HUES6 (cell line): ENCODE measurements around the gene ADARB1.

Source experiments
- H3K27ac ChIP-seq: 2 replicates; pipeline ENCODE4 v1.7.0; 2013; ENCODE audit warnings: low read depth, mild to moderate bottlenecking, low read length, inconsistent platforms
- H3K27me3 ChIP-seq: 2 replicates; pipeline ENCODE4 v1.6.1; 2013; ENCODE audit warnings: low read length; ENCODE audit not compliant: control insufficient read depth, insufficient read depth
- H3K36me3 ChIP-seq: 2 replicates; pipeline ENCODE4 v1.6.1; 2013; ENCODE audit warnings: low read length; ENCODE audit not compliant: control insufficient read depth, insufficient read depth
- H3K4me1 ChIP-seq: 2 replicates; pipeline ENCODE4 v1.6.1; 2013; ENCODE audit warnings: low read length; ENCODE audit not compliant: control insufficient read depth, insufficient read depth
- H3K4me3 ChIP-seq: 2 replicates; pipeline ENCODE4 v1.5.1; 2013; ENCODE audit warnings: low read depth, low read length
- H3K9ac ChIP-seq: one replicate; pipeline ENCODE4 v1.6.1; 2013; ENCODE audit warnings: mild to moderate bottlenecking, low read length
- H3K9me3 ChIP-seq: 2 replicates; pipeline ENCODE4 v1.6.1; 2013; ENCODE audit warnings: low read depth, low read length; ENCODE audit not compliant: control insufficient read depth, insufficient read depth

The ADARB1 gene

DNA sequence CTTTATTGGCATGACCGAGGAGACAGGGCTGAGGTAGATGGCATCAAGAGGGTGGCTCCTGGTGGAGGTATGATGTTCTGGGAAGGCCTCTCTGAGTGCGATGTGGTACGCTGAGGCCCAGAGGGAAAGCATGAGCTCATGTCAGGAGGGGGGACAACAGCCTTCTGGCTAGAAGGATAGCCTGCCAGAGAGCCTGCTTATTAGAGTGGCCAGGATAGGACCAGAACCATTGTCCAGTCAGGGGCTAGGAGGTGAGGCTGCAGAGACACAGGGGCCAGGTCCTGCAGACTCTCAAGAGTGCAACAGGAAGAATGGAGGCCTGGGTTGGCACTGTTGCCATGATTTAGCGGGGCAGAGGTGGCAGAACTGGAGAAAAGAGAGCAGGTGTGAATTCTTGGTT is 7.3 kb downstream of the ADARB1 start:
- H3K4me3 ChIP-seq, result no peak overlapping the region
- H3K4me1 ChIP-seq, result no peaks in the 10 kb centered on the region
- H3K9me3 ChIP-seq, result no peaks in the 10 kb centered on the region
- H3K27ac ChIP-seq, result no peak overlapping the region
- no peak overlapping the region for H3K9ac ChIP-seq
- H3K27me3 ChIP-seq, result no peaks in the 10 kb centered on the region
- peaks cover 4% of the 10 kb centered on the region; the same call in 1 of the 2 replicates for H3K36me3 ChIP-seq

DNA sequence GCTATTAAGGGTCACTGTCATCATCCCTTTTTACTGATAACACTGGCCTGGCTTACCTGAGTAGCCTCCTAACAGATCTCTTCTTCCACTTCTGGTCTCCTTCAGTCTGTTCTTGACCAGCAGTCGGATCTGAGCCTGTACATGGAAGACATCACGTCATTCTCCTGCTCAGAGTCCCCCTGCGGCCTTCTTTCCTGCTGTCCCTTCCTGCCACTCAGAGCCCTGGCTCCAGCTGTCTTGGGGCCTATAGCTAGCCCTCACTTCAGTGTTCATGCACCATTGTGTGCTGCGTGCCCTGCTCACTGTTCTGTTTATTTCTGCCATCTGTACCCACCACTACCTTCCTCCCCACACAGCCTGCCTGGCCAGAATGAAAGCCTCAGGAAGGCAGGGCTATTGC is 8.4 kb downstream of the ADARB1 start:
- Histone ChIP-seq H3K4me1 (no peaks in the 10 kb centered on the region), H3K27me3 (no peaks in the 10 kb centered on the region), H3K36me3 (peaks cover 4% of the 10 kb centered on the region; the same call in 1 of the 2 replicates), H3K27ac (no peak overlapping the region), H3K4me3 (no peak overlapping the region), H3K9me3 (no peaks in the 10 kb centered on the region), H3K9ac (no peak overlapping the region)

GRCh38 chr21:45084121-45084520 is 9.7 kb downstream of the ADARB1 start:
- Histone ChIP-seq H3K36me3 (peaks cover 4% of the 10 kb centered on the region; the same call in 1 of the 2 replicates), H3K9ac (no peak overlapping the region), H3K27me3 (no peaks in the 10 kb centered on the region), H3K4me1 (no peaks in the 10 kb centered on the region), H3K27ac (no peak overlapping the region), H3K9me3 (no peaks in the 10 kb centered on the region), H3K4me3 (no peak overlapping the region)

DNA sequence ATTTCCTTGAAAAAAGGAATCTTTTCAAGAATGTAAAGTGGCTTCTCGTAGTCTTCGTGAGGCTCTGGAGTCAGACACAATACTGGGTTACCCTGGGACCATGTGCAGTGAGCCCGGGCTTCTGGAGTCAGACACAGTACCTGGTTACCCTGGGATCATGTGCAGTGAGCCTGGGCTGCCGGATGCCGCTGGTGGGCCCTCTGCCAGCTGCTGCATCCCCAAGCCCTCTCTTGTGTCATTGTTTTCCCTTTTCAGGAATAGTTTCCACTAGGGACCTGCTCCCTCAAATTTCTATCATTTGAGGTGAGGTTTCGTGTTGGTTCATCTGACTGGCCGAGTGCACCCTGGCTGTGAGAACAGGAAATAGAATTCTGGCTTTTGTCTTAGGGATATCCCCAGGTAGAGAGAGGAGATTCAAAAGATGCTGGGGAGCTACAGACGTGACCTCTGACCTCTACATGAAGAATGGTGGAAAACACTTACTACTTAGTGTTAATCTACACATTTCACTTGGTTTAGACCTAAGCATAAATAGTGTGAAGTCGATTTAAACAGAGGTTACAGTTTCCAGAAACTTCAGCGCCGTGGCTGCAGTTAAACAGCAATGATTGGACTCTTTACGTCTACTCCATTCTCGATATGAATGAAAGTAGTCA is 10.6 kb downstream of the ADARB1 start:
- Histone ChIP-seq H3K27ac (no peak overlapping the region), H3K27me3 (no peaks in the 10 kb centered on the region), H3K4me3 (no peak overlapping the region), H3K9me3 (no peaks in the 10 kb centered on the region), H3K4me1 (no peaks in the 10 kb centered on the region), H3K9ac (no peak overlapping the region), H3K36me3 (peaks cover 4% of the 10 kb centered on the region; the same call in 1 of the 2 replicates)

DNA sequence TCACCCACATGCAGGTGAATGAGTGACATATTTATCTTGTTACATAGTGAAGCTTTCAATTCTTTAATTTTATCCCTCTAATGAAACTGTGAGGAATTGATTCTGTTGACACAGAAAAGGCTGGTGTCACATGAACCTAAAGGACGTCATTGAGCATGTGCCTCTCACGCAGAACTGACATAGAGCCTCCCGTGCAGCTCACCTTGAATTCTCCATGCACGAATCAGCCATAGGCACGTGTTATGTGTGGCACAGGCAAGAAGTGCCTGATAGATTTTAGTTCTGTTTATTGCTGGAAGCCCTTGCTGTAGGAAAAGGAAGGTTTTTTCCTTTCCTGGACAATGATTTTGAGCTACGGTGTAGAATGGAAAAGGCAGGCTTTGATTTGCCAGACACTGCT is 11.3 kb downstream of the ADARB1 start:
- H3K4me1 ChIP-seq, result no peaks in the 10 kb centered on the region
- H3K9ac ChIP-seq, result no peak overlapping the region
- H3K27ac ChIP-seq, result no peak overlapping the region
- no peak overlapping the region for H3K4me3 ChIP-seq
- H3K36me3 ChIP-seq, result peaks cover 4% of the 10 kb centered on the region; the same call in 1 of the 2 replicates
- no peaks in the 10 kb centered on the region for H3K27me3 ChIP-seq
- H3K9me3 ChIP-seq, result no peaks in the 10 kb centered on the region

- Histone ChIP-seq H3K36me3 (peaks cover 1% of the 10 kb centered on the region; the same call in 1 of the 2 replicates), H3K9ac (no peak overlapping the region), H3K4me1 (no peaks in the 10 kb centered on the region), H3K4me3 (no peak overlapping the region), H3K27me3 (no peaks in the 10 kb centered on the region), H3K27ac (no peak overlapping the region), H3K9me3 (no peaks in the 10 kb centered on the region)
These were observed 12.1 kb downstream of the ADARB1 start for GRCh38 chr21:45086337-45086958.

GRCh38 chr21:45087022-45087823 is 12.8 kb downstream of the ADARB1 start:
- Histone ChIP-seq H3K27ac (no peak overlapping the region), H3K9me3 (no peaks in the 10 kb centered on the region), H3K9ac (no peak overlapping the region), H3K4me3 (no peak overlapping the region), H3K36me3 (no peaks in the 10 kb centered on the region), H3K27me3 (no peaks in the 10 kb centered on the region), H3K4me1 (no peaks in the 10 kb centered on the region)

GRCh38 chr21:45088116-45088515 is 13.7 kb downstream of the ADARB1 start:
- H3K4me1 ChIP-seq, result no peaks in the 10 kb centered on the region
- H3K27ac ChIP-seq, result no peak overlapping the region
- H3K27me3 ChIP-seq, result no peaks in the 10 kb centered on the region
- H3K9me3 ChIP-seq, result no peaks in the 10 kb centered on the region
- no peak overlapping the region for H3K4me3 ChIP-seq
- no peak overlapping the region for H3K9ac ChIP-seq
- H3K36me3 ChIP-seq, result no peaks in the 10 kb centered on the region

- no peaks in the 10 kb centered on the region for H3K9me3 ChIP-seq
- H3K4me3 ChIP-seq, result no peak overlapping the region
- H3K4me1 ChIP-seq, result no peaks in the 10 kb centered on the region
- H3K36me3 ChIP-seq, result no peaks in the 10 kb centered on the region
- no peak overlapping the region for H3K27ac ChIP-seq
- H3K27me3 ChIP-seq, result no peaks in the 10 kb centered on the region
- no peak overlapping the region for H3K9ac ChIP-seq
These were observed 14.3 kb downstream of the ADARB1 start for GRCh38 chr21:45088729-45089128.

DNA sequence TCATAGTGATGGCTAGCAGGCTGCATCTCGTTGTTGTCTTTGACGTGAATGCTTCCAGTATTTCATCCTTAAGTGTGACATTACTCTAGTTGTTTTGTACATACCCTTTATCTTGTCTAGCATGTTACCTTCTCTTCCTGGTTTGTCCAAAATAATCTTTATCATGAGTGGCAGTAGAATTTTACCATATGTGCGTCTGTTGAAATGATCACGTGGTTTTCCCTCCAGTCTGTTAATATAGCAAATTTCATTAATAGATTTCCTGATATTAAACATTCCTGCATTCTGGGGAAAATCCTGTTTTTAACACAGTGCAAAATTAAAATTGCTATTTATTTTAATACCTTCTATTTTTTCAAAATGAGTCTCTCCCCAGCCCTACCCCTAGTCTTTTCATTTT is 15.6 kb downstream of the ADARB1 start:
- Histone ChIP-seq H3K4me3 (no peak overlapping the region), H3K36me3 (no peaks in the 10 kb centered on the region), H3K4me1 (no peaks in the 10 kb centered on the region), H3K9me3 (no peaks in the 10 kb centered on the region), H3K27ac (no peak overlapping the region), H3K9ac (no peak overlapping the region), H3K27me3 (no peaks in the 10 kb centered on the region)

- Histone ChIP-seq H3K36me3 (no peaks in the 10 kb centered on the region), H3K9me3 (no peaks in the 10 kb centered on the region), H3K4me3 (no peak overlapping the region), H3K4me1 (peaks cover 2% of the 10 kb centered on the region; the same call in 1 of the 2 replicates), H3K27me3 (no peaks in the 10 kb centered on the region), H3K9ac (no peak overlapping the region), H3K27ac (no peak overlapping the region)
These were observed 16.6 kb downstream of the ADARB1 start for GRCh38 chr21:45090966-45091365.
